Ovary (tissue), 9 donors: ENCODE results near the gene DIAPH3. TPM values are rescaled to one million over a fixed set of nuclear protein-coding genes. Genes with fewer than 3 reads are reported as not detected.

Source experiments
- DNase-seq, 5 donors: peaks; one replicate each; pipeline ENCODE4 v3.0.0-alpha.2; 2019 to 2020
- H3K27ac ChIP-seq, 2 donors: fragments of 200-600 bp; one replicate each; pipeline versions ENCODE4 v1.5.1 to v1.8.0; 2019 to 2022
- H3K27me3 ChIP-seq: fragments of 200-600 bp; one replicate; pipeline ENCODE4 v1.8.0; 2022
- H3K36me3 ChIP-seq: fragments of 200-600 bp; sonication (generic); one replicate; pipeline ENCODE4 v1.5.1; 2019
- H3K4me1 ChIP-seq: one replicate; pipeline ENCODE4 v1.8.1; 2013; ENCODE audit warnings: mild to moderate bottlenecking, moderate library complexity; ENCODE audit not compliant: insufficient read depth
- H3K4me3 ChIP-seq: fragments of 200-600 bp; sonication (generic); one replicate; pipeline ENCODE4 v1.5.1; 2017
- H3K9me3 ChIP-seq, 2 donors: fragments of 200-600 bp in 1 of 2; sonication (generic) in 1 of 2; one replicate each; pipeline versions ENCODE4 v1.5.1 to v1.8.1; 2013 to 2019; ENCODE audit warnings: mild to moderate bottlenecking in 1 of 2, moderate library complexity in 1 of 2
- EP300 ChIP-seq: sonication (generic); formaldehyde crosslinking; IDR thresholded peaks from one replicate; pipeline ENCODE4 v1.6.1; 2017; ENCODE audit warnings: antibody characterized with exemption
- POLR2A ChIP-seq: fragments of 450-650 bp; IDR thresholded peaks from one replicate; pipeline ENCODE4 v1.6.1; 2017; ENCODE audit warnings: antibody characterized with exemption, mild to moderate bottlenecking, moderate library complexity
- WGBS, 3 donors: extraction: QIAGEN DNeasy Blood & Tissue Kit in 1 of 3; methylation state at CpG; one replicate each; pipeline versions ENCODE4 v1.1.5 to v1.1.7; 2013 to 2017; 5-methylcytosine and 5-hydroxymethylcytosine counted together
- intact Hi-C, 4 donors: fragments of 100-400 bp; cut with DNase I; formaldehyde crosslinking; loops; one replicate each; pipeline versions ENCODE4 v1.11.0 to v1.15.1; 2022 to 2023
- polyA plus RNA-seq, 2 donors: library from polyadenylated mRNA; stranded (reverse); fragments of 200-250 nt in 1 of 2; fragments of 350-450 nt in 1 of 2; fragmentation: Illumina TruSeq in 1 of 2; extraction: RNeasy Lipid Tissue Mini Kit (QIAGEN cat#74804) in 1 of 2; gene quantifications; one replicate each; pipeline ENCODE4 v1.2.3, GENCODE V29; 2013 to 2014
- total RNA-seq, 7 donors: library from RNA; depleted of rRNA in 2 of 7; stranded (reverse); fragments of >200 nt in 2 of 7; fragmentation: NEBNext Ultra II Directional in 3 of 7; extraction: Animal tissue kit (Norgen Biotek cat#: 25700) in 3 of 7; gene quantifications; one replicate each; pipeline versions ENCODE4 v1.1.0 to v1.2.4, GENCODE V29; 2016 to 2023
- TF ChIP-seq, protein P1 (sequence below), 3 donors: fragments of 450-650 bp in 2 of 3; fragments of 200-600 bp in 1 of 3; IDR thresholded peaks; one replicate each; pipeline versions ENCODE4 v1.5.1 to v1.8.0; 2016 to 2022; ENCODE audit warnings: antibody characterized with exemption in 3 of 3, mild to moderate bottlenecking in 1 of 3
- donor health status: DM: no; HTN: no; CAD: no; lungs with moderate emphysema.
- donor health status: DM: no; HTN: no; CAD: no.
- donor health status: Bipolar disorder and iron deficiency.
- donor health status: DM: yes; HTN: yes; CAD: no.
- donor health status: DM: no; HTN: no; CAD: no.
- donor health status: DM: yes; HTN: yes; CAD: no.

Gene DIAPH3
- total and polyA plus RNA-seq, 9 donors = 0.13 to 2.6 (median 0.40) TPM; not detected in 1

DNA sequence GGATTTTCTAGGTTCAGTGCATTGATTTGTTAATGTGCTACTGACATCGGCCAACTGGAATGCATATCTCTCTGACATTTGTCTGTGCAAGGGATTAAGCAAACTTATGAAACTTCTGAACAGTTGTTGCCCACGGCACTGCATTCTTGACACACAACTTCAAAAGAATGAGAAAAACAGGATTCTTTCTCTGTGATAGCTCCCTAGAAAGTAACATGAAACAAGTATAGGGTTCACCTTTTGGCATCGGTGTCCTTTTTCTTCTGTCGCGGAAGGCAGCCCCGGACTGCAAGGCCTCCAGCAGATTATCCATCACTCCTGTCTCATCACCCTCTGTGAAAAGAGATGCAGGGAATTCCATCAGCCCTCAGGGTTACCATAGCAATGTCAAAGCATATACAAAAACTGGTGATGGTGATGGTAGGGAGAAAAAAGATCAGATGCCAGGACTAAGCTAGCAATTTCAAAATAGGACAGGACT is 389.2 kb downstream of the DIAPH3 start:
- no peaks in the 10 kb centered on the region for H3K36me3 ChIP-seq
- no peaks in the 10 kb centered on the region for H3K9me3 ChIP-seq
- 8 to 23% (median 13%) methylated on average over 6 of the region's 6 CpGs for WGBS, 3 donors
- H3K4me1 ChIP-seq = no peaks in the 10 kb centered on the region
- no peak overlapping the region for H3K27ac ChIP-seq
- no peak for DNase-seq
- TF ChIP-seq, protein P1, sequence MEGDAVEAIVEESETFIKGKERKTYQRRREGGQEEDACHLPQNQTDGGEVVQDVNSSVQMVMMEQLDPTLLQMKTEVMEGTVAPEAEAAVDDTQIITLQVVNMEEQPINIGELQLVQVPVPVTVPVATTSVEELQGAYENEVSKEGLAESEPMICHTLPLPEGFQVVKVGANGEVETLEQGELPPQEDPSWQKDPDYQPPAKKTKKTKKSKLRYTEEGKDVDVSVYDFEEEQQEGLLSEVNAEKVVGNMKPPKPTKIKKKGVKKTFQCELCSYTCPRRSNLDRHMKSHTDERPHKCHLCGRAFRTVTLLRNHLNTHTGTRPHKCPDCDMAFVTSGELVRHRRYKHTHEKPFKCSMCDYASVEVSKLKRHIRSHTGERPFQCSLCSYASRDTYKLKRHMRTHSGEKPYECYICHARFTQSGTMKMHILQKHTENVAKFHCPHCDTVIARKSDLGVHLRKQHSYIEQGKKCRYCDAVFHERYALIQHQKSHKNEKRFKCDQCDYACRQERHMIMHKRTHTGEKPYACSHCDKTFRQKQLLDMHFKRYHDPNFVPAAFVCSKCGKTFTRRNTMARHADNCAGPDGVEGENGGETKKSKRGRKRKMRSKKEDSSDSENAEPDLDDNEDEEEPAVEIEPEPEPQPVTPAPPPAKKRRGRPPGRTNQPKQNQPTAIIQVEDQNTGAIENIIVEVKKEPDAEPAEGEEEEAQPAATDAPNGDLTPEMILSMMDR (IDR thresholded peaks at IDR 0.05) = no peak
- TF ChIP-seq EP300 (no peak), POLR2A (no peak)
- no peak overlapping the region for H3K4me3 ChIP-seq
- intact Hi-C loops = no loop called here
- no peaks in the 10 kb centered on the region for H3K27me3 ChIP-seq

DNA sequence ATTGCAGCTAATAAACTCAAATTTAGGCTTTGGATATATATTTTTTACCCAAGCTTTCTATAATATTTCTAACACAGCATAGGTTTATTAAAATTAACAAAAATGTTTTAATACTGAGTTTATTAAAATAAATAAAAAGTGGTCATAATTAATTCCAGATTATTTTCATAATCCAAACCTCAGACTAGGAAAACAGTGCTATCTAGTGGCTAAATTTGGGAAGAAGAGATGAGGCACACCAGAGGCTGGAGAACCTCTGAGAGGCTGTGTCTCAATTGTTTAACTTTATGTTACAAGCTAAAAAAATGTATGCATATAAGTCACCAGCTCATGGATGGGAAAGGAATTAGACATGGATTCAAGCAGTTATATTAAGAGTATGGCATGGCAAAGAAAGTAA is 392.5 kb downstream of the DIAPH3 start:
- intact Hi-C loops = no loop called here
- Histone ChIP-seq H3K9me3 (no peaks in the 10 kb centered on the region), H3K36me3 (no peaks in the 10 kb centered on the region), H3K27me3 (no peaks in the 10 kb centered on the region), H3K4me1 (no peaks in the 10 kb centered on the region), H3K4me3 (no peak overlapping the region), H3K27ac (no peak overlapping the region)
- TF ChIP-seq EP300 (no peak), POLR2A (no peak)
- TF ChIP-seq, protein P1 (IDR thresholded peaks at IDR 0.05) = no peak
- DNase-seq = no peak

DNA sequence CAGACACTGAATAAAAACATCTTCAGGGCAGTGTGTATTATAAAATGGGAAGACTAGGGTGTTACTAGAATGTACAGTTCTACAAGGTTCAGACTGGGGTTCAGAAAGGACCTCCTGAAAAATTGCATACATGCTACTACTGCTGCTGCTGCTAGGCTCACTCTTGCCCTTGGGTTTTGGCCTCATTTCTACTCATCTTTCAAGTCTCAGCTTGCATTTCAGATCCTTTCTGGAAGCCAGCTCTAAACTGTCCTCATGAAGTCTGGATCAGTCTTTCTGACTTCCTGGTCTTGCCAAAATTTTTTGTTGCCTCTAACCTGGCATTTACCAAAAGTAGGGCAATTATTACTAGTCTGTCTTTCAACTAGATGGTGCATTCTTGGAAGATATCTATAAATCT is 393.3 kb downstream of the DIAPH3 start:
- H3K36me3 ChIP-seq = no peaks in the 10 kb centered on the region
- H3K4me1 ChIP-seq = no peaks in the 10 kb centered on the region
- intact Hi-C loops = no loop called here
- TF ChIP-seq EP300 = no peak
- TF ChIP-seq, protein P1 (IDR thresholded peaks at IDR 0.05) = no peak
- TF ChIP-seq POLR2A = no peak
- no peak for DNase-seq
- H3K27me3 ChIP-seq = no peaks in the 10 kb centered on the region
- no peak overlapping the region for H3K27ac ChIP-seq
- H3K4me3 ChIP-seq = no peak overlapping the region
- H3K9me3 ChIP-seq = no peaks in the 10 kb centered on the region

DNA sequence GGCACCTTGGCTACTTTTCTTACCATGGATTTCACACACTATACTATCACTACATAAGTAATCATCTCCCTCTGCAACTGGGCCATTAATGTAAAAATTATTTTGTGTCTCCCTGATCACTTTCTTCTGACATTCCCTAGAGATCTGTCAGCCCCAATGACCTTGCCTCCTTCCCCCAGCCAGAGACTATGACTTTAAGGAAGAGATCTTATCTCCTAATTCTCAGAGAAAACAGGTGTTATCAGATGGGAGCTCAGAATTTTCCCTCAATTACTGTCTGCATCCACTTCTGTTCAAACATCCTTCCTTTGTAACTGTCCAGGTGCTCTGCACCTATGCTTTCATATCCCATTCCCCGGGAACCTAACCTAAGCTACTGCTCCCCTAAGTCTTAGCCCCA is 397.5 kb downstream of the DIAPH3 start:
- Histone ChIP-seq H3K27ac (no peak overlapping the region), H3K4me1 (no peaks in the 10 kb centered on the region), H3K4me3 (no peak overlapping the region), H3K36me3 (no peaks in the 10 kb centered on the region), H3K27me3 (no peaks in the 10 kb centered on the region), H3K9me3 (no peaks in the 10 kb centered on the region)
- 96 to 97% (median 97%) methylated on average over 1 of the region's 1 CpG for WGBS, 3 donors
- TF ChIP-seq, protein P1 (IDR thresholded peaks at IDR 0.05) = no peak
- TF ChIP-seq POLR2A (no peak), EP300 (no peak)
- DNase-seq = no peak
- intact Hi-C loops = no loop called here
